Embryonic facial prominence (tissue), 1 donor: ENCODE results near the gene NETO2.
"Not testable (repeated sequence)": the region's sequence is repeated elsewhere in the genome, so short reads cannot be mapped to it uniquely, and the experiment has no call there.

Experiments
- DNase-seq: peaks from one replicate; pipeline ENCODE4 v3.0.0-alpha.2; 2016; ENCODE audit errors: extremely low spot score

The NETO2 gene

GRCh38 chr16:47064775-47065174 lies 79.0 kb downstream of the NETO2 start:
- DNase-seq, result no peak

DNA sequence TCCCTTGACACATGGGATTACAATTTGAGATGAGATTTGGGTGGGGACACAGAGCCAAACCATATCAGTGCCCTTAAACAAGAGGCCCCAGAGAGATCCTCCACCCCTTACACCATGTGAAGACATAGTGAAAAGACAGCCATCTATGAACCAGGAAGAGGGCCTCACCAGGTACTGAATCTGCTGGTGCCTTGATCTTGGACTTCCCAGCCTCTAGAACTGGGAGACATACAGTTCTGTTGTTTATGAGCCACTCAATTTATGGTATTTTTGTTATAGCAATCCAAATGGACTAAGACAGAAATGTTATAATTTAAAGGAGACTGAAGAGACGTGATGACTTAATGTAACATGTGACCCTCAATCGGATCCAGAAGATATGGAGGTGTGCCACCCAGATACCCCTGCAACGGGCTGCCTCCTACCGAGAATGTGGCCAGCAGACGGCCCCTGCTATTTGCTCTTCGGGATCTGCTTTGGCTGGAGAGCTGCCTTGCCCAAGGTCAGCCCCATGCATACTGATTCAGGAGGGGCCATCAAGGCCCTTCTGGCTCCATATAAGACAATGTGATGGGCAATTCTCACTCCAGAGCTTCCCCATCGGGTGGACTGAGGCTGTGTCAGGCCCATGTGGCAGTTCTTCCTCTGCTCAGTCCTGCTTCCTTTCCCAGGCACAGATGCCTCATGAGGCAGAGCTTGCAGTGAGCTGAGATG lies 80.6 kb downstream of the NETO2 start:
- no peak for DNase-seq

- no peak for DNase-seq
Measured at GRCh38 chr16:47061204-47061603, 82.5 kb downstream of the NETO2 start.

DNA sequence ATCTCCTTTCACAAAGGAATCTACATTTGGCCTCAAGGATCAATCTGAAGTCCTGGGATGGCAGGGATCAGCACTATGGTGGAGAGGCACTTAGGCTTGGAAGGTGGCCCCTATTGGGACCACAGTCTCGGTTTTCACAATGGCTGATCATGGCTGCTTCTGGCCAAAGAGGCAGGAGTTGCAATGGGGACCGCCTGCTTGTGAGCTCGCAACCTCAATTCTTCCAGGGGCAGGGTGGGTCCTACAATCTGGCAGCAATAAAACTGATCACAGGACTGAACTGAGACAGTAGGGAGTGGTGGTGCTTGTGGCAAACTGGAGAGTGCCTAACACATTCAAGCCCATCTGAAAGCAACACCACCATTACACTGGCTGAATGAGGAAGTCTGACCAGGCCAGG lies 83.1 kb downstream of the NETO2 start:
- DNase-seq, result no peak

GRCh38 chr16:47059991-47060390 lies 83.8 kb downstream of the NETO2 start:
- DNase-seq, result no peak

GRCh38 chr16:47059130-47059529 lies 84.6 kb downstream of the NETO2 start:
- DNase-seq, result not testable (repeated sequence)

GRCh38 chr16:47058295-47059086 lies 85.3 kb downstream of the NETO2 start:
- DNase-seq, result no peak

- DNase-seq, result no peak
Measured at GRCh38 chr16:47057630-47057993, 86.1 kb downstream of the NETO2 start.

- no peak for DNase-seq
Measured at GRCh38 chr16:47056688-47057629, 86.8 kb downstream of the NETO2 start.

DNA sequence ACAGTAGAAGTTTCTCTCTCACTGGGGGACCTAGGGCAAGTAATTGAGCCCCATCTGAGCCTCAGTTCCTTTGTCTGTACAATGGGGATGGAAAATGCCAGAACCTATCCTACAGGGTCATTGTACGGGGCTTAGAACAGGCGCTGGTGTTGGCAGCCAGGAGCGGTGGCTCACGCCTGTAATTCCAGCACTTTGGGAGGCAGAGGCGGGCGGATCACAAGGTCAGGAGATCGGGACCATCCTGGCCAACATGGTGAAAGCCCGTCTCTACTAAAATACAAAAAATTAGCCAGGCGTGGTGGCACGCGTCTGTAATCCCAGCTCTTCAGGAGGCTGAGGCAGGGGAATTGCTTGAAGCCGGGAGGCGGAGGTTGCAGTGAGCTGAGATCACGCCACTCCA lies 87.7 kb downstream of the NETO2 start:
- not testable (repeated sequence) for DNase-seq

DNA sequence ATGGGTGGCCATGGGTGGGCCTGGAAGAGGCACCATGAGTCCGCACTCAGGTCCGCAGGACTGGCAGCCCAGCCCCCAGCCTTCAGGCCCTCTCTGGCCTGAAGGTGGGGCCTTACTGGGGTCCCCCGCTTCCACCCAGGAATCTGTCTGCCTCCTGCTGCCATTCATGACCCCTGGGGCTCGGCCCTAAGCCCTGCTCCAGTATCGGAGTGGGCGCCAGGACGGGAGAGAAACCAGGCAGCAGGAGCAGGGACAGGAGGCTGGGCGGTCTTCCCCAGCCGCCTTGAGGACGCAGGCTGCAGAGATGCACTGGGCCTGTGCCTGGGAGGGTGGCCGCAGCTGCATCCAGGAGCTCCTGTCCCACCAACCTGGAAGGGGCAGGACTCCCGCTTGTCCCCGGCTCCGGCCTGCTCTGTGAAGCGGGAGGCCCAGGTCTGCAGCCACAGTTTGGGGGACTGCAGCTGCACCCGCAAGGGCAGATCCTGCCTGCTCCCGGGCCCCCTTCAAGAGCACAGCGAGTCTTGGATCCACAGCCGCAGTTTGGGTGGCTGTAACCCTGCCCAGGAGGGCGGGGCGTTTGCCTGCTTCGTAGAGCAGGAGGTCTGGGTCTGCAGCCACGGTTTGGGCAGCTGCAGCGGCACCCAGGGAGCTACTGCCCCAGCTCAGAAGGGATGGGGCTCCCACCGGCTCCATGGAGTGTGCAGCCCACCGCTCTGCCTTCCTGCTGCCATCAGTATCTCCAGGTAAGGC lies 88.4 kb downstream of the NETO2 start:
- DNase-seq, result no peak

GRCh38 chr16:47054306-47054705 lies 89.4 kb downstream of the NETO2 start:
- no peak for DNase-seq

DNA sequence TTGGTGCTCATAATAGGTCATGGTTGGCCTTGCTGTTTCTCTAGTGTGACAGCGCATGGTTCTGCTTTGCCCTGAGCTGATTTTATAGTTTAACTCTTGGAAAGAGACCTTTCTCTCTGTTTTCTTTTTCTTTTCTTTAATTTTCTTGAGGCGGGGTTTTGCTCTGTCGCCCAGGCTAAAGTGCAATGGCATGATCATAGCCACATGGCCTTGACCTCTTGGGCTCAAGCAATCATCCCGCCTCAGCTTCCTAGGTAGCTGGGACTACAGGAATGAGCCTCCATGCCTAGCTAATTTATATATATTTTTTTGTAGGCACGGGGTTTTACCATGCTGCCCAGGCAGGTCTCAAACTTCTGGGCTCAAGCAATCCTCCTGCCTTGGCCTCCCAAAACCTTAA lies 89.8 kb downstream of the NETO2 start:
- no peak for DNase-seq

- no peak for DNase-seq
Measured at GRCh38 chr16:47052666-47053640, 90.8 kb downstream of the NETO2 start.

DNA sequence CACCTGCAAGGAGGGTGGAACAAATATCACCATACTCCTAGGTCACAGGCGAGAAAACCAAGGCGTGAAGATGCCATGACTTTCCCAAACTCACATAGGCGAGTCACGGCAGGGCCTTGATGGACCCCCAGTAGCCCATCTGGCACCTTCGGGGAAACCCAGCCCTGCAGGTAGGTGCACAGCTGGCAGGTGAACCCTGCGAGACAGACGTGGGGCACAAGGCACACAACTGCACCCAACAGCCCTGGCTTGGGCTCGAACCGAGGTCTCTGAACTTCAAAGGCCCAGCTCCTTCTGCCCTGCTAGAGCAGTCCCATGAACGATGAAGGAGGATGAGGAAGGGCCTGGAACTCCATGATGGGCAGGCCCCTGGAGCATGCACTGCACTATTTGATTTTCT lies 92.7 kb downstream of the NETO2 start:
- DNase-seq, result no peak

GRCh38 chr16:47049901-47050583 lies 93.7 kb downstream of the NETO2 start:
- DNase-seq, result no peak

- no peak for DNase-seq
Measured at GRCh38 chr16:47047524-47048203, 96.1 kb downstream of the NETO2 start.

DNA sequence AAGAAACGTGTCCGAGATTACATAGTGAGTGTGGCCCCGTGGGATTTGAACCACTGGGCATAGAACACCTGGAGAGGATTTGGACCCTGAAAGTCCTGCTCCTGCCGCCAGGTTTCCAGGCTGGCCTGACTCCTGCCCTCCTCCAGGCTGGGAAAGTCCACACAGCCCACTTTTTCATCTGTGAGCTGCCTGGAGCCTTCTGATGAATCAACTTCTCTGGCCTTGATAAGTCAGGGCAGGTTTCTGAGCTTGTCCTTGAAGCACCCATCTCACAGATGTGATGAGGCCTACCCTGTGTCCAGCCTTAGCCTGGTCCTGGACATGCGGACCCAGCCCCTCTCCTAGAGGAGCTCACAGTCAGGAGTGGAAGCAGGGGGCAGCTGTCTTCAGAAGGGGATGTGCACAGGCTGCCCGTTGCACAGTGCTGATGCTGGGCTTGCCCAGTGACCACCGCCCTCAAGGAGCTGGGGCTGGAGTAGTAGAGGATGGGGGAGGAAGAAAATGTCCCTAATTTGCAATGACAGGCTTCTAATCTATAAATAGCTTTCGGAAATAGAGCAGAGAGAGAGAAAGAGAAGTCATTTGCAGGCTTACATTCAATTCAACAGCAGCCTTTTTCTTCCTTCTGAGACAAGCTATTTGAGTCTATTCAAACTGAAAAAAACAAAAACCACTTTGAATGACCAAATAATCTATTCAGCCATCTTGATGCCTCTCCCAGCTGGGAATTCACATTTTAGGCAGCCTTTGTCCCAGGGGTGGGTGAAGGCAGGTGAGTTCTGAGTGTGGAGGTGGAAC lies 96.8 kb downstream of the NETO2 start:
- no peak for DNase-seq
